GM18867 (cell line): ENCODE measurements around the gene TCF25.

ENCODE experiments used
- ATAC-seq: cut with Tn5 transposase; IDR thresholded peaks from one replicate; pipeline ENCODE4 v1.9.1; 2021; ENCODE audit warnings: mild to moderate bottlenecking, moderate library complexity; ENCODE audit not compliant: unreplicated experiment

TCF25 gene

DNA sequence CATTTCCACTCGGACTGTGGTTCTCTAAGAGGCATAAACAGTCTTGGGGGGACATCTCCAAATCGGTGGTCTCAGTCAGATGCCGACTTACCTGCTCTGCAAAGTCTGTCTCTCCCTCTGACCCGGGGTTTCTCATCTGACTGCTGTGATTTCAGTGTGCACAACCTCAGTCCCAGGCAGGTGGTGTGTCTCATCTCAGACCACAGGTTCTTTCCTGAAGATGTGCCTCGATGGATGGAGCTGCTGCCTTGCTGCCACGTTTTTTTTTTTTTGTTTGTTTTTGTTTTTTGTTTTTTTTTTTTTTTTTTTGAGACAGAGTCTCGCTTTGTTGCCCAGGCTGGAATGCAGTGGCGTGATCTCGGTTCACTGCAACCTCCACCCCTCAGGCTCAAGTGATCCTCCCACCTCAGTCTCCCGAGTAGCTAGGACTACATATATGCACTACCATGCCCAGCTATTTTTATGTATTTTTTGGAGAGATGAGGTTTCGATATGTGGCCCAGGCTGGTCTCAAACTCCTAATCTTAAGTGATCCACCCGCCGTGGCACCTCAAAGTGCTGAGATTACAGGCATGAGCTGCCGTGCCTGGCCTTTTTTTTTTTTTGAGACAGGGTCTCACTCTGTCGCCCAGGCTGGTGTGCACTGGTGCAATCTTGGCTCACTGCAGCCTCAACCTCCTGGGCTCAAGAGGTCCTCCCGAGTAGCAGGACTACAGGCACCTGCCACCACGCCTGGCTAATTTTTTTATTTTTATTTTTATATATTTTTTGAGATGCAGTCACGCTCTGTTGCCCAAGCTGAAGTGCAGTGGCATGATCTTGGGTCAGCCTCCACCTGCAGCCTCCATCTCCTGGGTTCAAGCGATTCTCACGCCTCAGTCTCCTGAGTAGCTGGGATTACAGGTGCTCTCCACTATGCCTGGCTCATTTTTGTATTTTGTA lies 29.7 kb upstream of the TCF25 start:
- ATAC-seq = no peak

DNA sequence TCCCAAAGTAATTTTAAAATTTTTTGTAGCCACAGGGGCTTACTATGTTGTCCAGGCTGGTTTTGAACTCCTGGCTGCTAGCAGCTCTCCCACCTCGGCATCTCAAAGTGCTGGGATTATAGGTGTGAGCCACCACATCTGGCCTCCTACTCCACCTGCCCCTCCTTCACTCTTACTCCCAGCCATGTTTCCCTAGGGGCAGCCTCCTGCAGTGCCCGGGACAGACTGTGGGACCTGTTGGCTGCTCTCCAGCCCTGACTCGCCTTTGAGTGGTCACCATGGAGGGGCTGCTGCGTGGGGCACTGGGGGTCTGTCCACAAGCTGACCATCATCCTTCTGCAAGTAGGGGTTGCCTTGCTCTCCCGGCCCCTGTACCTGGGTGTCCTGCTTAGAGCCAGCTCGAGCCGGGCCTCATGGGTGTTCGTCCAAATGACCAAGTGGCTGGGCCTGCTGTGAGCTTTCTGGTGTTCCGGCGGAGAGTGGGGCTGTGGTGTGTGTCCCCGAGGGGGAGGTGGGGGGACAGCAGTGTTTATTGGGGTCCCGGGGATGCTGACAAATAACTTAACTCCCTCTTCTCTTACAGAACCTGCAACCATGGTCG lies 28.6 kb upstream of the TCF25 start:
- ATAC-seq = no peak

DNA sequence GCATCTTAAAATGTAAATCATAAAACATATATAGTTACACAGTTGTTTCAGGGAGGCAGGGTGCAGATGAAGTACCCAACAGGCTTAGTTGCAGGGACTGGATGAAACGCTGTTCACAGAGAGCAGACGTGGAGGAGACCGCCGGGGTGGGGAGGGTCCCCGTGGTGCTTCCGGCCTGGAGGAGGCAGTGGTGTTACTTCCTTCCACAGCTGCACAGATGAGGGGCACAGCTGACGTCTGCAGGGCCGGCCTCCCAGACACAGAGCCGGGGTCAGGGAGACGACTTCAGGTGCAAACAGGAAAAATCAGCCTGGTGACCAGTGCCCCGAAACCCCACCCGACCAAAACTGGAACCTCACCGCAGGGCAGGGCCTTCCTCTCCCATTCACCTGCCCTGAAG lies 28.0 kb upstream of the TCF25 start:
- ATAC-seq = no peak

DNA sequence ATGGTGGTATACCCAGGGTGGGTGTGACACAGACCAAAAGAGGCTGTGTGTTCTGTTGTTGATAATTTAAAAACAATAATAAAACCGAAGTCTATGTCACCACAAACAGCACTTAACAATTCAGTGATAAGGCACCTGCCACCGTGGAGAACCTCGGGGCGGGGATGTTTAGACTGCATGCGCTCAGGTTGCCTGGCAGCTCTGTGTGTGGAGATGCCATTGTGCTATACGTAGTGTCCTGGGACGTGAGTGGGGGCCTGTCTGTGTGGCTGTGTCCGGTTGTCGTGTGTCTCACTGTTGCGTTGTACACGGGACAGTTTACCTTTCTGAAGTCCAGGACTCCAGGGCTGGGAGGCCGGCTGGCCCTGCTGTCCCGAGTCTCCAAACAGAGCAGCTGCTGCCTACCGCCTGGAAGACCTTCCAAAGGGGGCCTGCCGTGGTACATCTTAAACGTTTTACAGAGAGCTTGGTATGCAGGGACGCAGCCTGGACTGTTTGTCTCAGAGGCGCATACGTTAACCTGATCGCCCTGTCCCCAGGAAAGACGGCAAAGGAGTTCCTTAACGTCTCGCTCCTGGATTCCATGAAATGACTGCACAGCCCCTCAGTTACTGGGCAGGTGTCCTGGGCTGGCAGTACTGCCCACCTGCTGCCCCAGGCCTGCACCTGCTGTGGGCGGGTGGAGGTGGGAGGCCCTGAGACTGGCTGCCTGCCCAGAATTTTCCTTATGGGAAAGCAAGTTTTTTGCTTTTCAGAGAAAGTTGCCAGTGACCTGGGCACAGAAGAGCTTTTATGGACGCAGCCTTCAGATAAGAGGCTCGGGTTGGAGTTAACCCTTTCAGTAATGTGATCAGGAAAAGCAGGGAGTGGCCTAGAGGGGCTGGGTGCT lies 26.1 kb upstream of the TCF25 start:
- no peak for ATAC-seq

DNA sequence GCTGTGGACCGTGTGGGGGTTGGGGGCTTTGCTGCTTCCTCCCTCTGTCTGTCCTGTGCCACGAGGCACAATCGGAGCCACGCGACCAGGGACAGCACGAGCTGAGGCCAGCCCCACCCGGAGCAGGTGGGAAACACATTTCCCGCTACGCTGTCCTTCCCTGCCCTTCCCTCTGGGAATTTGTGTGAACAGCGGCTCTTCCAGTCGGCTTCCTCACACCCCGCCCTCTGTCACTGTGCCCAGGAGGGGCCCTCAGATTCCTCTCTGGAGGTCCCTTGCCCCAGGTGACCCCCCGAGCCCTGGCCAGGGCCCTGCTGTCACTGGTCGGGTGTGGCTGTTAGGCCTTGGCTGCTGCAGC lies 25.5 kb upstream of the TCF25 start:
- ATAC-seq = no peak

DNA sequence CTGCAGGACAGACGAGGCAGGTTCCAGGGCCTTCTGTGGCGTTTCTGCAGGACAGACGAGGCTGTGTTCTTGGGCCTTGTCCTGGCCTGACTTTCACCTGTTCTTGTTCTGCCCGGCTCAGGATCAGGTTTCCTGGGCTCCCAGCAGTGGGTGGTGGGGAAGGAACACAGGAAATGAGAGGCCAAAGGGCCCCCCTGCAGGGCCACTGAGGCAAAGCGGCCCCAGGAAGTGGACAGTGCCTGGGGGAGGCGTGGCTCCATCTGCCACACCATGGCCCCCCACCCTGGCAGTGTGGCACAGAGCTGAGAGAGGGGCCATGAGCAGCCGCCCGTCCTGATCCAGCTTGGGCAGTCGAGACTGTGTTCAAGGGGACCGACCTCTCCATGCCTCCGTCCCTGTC lies 24.4 kb upstream of the TCF25 start:
- ATAC-seq = no peak

DNA sequence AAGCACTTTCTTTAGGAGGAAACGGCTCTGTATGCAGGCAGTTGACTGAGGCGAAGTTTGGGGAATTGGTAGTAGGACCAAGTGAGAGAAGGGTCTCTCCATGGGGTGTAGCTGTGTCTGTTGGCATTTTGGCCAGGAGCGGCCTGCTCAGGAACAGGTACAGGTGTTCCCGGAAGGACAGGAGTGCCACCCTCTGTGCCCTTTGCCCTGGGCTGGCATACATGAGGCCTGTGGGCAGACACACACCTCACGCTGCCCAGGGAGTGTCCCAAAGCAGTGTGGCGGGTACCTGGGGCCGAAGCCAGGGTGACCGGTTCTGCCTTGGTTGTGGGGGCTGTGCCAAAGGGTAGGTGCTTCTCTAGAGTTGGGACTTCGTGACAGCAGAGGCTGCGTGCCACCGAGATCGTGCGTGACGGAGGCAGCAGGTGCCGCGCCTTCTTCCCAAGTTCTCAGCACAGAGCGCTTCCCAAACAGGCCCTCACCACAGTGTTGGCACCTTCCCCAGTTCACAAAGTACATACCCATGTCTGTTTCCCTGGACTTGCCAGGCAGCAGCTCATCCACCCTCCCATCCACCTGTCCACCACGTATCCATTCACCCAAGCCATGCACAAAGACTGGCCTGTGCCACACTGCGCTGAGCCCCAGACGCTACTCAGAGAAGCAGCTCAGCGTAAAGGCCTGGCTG lies 19.9 kb upstream of the TCF25 start:
- ATAC-seq = no peak

DNA sequence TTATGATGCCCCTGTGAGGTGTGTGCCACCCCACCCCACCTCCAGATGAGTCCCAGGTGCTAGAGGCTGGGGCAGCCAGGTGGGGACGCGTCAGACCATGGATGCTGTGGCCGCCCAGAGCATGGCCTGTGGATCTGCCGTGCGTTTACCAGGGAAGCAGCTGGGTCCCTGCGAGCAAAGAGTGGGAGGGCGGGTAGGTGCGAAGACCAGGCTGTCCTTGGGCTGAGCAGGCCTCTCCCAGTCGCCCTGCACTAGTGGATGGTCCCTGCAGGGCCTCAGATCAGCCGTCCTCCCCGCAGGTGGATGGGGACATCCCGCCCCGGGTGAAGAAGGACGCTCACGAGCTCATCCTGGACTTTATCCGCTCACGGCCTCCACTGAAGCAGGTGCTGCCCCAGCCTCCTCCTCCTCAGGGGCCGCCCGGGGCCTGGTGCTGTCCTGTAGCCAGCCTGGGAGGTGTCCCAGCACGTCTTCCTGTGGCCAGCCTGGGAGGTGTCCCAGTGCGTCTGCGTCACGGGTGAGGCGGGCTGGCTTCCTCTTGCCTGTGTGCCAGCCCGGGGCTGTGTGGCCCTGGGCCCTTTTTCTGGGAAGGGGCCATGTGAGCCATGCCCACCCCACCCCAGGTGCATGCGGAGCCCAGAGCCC lies 18.0 kb upstream of the TCF25 start:
- no peak for ATAC-seq

DNA sequence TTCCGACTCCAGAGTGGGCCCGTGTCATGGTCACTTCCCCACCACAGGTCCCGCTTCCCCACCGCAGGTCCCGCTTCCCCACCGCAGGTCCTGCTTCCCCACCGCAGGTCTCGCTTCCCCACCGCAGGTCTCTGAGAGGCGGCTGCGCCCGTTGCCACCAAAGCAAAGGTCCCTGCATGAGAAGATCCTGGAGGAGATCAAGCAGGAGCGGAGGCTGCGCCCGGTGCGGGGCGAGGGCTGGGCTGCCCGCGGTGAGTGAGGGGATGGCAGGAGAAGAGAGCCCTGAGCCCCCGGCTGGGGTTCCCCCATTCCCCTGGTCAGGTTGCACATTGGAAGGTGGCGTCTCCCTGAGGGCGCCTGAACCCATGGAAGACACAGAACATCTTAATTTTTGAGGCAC lies 17.4 kb upstream of the TCF25 start:
- no peak for ATAC-seq

DNA sequence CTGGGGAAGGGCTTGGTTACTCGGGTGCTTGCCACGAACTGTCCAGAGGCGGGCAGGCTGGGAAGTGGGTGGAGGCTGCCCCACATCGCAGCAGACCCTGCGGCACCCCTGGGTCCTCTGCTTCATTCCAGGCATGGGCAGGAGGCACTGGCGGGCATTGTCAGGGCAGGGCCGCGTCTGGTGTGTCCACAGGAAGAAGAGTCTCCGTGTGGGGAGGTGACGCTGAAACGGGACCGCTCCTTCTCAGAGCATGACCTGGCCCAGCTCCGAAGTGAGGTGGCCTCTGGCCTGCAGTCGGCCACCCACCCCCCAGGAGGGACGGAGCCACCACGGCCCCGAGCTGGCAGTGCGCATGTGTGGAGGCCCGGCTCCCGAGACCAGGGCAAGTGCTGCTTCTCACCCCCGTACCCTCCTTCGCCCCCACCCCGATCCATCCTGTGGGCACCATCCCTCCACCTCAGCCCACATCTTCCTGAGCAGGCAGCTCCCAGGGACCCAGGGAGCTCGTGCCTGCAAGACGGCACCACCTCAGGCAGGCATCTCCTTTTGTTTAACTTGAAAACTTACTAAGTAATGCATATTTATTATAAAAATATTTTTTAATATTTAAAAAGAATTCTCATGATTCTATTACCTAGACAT lies 14.3 kb upstream of the TCF25 start:
- ATAC-seq = no peak

DNA sequence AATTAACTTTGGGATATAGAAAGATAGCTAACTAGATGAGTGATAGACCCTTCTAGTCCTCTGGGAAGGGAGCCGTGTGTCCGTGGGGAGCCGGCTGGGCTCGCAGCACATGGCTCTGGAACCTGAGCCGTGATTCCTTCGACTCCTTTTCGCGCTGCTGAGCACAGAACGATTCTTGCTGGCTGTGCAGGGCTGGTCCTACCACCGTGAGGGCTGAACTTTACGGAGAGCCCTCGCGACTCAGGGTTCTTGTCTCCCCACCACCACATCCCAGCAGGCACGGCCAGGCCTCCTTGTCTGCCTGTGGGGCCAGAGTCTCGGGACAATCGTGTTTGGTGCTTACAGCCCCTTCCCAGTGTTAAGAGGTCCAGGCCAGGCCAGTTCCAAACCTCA lies 13.8 kb upstream of the TCF25 start:
- no peak for ATAC-seq

DNA sequence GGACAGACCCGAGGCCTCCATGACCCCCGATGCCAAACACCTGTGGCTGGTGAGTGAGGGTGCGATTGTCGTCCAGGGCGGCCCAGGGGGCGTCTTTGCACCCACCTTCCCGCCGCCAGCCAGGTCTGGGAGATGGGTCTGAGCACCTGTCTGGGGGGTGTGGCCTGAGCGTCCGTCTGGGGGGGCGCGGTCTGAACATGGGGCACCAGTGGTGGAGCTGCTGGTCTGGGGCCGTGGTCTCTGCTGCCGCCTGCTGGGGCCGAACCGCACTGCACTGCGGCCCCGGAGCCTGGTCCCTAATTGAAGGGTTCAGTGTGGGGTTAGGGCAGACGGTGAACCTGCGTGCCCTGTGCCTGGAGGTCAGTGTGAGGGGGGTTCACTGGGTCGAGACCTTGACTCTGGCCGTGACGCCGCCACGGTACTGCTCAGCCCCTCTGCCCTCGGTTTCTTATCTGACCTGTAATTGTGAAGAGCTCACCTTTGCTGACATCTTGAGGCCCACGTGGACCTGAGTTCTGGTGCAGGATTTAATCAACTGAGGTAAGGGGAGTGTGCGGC lies 12.6 kb upstream of the TCF25 start:
- ATAC-seq = peak; percentile 45

DNA sequence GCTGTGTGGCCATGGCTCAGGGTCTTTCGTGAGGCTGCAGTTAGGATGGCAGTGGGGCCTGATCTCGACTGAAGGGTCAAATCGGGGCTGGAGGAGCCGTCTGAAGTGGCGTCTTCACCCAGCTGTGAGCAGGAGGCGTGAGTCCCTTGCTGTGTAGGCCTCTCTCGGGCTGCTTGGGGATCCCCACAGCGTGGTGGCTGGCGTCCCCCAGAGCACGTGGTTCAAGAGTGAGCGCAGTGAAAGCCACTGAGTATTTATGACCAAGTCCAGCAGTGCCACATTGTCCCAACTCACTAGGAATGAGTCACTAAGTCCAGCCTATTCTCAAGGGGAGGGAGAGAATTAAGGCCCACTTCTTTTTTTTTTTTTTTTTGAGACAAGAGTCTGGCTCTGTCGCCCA lies 11.7 kb upstream of the TCF25 start:
- ATAC-seq = no peak

DNA sequence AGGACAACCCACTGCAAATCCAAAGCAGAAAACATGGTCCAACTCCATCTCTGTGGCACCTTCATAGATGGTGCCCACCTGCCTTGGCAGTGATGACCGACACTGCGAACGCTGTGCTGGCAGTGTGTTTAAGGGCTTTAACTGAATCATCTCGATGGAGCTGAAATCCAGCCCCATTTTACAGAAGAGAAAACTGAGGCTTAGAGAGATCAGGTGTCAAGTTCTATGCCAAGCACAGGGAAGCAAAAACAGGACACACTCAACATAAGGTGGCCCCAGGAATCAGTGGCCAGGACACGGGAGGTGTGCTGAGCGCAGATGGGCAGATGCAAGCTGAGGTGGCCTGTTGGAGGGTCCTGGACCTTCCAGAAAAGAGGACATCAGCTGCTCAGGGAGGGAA lies 10.7 kb upstream of the TCF25 start:
- no peak for ATAC-seq

DNA sequence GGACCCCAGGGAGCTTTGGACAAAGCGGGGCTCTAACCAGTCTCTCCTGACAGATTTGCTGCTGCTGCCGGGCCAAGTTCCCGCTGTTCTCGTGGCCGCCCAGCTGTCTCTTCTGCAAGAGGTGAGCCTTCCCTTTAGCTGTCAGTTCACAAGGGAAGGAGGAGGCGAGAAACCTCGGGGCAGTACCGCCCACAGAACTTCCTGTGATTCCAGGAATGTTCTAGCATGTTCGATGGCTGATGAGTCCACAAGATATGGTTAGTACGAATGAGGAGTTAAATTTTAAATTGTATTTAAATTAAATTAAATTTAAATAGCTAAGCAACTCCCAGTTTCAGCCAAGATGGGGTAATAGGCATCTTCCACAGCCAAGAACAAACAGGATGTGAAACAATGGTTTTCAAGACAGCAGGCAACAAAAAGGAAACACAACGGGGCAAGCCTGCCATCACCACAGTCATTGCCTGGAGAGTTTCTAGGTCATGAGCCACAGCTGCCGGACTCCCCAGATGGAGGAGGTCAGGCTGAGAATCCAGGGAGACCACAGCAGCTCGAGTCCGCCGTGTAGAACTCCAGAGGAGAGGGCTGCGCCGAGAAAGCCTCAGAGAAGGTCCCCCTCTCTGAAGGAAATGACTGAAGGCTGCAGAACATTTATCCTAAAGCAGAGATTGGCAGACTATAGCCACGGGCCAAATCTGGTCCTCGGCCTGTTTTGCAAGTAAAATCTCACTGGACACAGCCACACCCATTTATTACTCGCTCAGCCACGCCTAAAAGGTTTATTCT lies 9.5 kb upstream of the TCF25 start:
- peak; percentile 61 for ATAC-seq

DNA sequence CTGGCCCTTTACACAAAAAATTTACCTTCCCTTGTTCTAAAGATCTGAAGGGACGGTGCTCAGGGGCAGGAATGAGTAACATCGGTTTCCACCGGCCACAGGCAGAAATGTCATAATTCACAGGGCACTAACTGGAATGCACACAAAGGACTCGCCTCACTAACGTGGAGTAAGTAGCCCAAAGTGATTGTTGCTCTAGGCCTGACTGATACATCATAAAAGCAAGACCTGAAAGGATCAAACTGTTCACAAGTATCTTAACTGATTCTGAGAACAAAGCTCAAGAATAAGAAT lies 8.9 kb upstream of the TCF25 start:
- ATAC-seq = no peak

DNA sequence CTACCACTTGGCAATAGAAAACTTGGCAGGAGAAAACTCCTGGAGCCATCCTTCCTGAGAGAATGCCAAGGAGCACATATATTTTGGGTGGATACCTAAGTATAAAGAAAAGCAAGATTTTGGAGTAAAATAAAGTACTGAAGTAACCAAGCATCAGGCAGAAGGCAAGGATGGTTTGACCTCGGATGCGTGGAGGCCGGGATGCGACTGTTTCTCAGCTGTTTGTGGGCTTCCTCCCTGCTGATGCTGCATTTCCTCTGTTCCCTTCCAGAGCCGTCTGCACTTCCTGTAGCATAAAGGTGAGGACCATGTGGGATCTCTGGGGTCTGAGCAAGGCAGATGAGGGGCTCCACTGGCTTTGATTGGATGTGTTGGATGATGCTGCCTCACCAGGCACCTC lies 5.5 kb upstream of the TCF25 start:
- ATAC-seq = no peak

DNA sequence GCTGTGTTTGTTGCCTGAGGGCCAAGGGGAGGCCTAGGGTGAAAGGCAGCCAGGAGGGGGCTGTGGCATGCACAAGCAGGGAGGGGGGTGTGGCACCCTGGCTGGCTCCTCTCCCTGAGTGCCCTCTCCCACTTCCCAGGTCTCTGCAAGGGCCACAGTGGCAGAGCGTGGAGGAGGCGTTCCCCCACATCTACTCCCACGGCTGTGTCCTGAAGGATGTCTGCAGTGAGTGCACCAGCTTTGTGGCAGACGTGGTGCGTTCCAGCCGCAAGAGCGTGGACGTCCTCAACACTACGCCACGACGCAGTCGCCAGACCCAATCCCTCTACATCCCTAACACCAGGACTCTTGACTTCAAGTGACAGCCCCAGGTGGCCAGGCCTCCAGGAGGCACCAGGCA lies 3.5 kb upstream of the TCF25 start:
- ATAC-seq = no peak

DNA sequence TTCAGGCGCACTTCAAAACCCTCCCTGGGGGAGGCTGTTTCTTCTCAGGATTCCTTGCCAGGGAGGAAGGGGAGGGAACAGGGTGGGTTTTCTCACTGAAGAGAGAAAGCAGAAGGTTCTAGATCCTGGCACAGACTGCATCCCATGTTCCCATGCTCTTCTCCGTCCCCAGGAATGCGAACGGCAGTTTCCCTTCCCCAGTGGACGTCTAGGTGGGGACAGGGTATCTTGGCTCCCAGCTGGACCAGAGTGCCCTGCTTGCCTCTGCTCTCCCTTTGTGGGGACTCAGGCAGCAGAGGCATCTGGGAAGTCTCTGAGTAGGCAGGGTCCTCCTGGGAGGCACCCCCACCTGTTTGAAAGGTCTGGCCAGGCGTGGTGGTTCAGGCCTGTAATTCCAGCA lies 3.0 kb upstream of the TCF25 start:
- no peak for ATAC-seq
